HG02798 (cell line): ENCODE measurements around the gene DLL4.

Experiments
- ATAC-seq: cut with Tn5 transposase; IDR thresholded peaks from one replicate; pipeline ENCODE4 v1.9.1; 2021; ENCODE audit warnings: mild to moderate bottlenecking; ENCODE audit not compliant: unreplicated experiment, poor library complexity

DLL4 gene

GRCh38 chr15:40925863-40926658 is 3.1 kb upstream of the DLL4 start:
- no peak for ATAC-seq

- ATAC-seq, result no peak
These were observed 2.3 kb upstream of the DLL4 start for GRCh38 chr15:40926659-40927494.

GRCh38 chr15:40927495-40927872 is 1.7 kb upstream of the DLL4 start:
- no peak for ATAC-seq

GRCh38 chr15:40927873-40928806 is 1.0 kb upstream of the DLL4 start:
- no peak for ATAC-seq

GRCh38 chr15:40929660-40930429 is 705 bp downstream of the DLL4 start:
- ATAC-seq, result no peak

- ATAC-seq, result no peak
These were observed 1.5 kb downstream of the DLL4 start for GRCh38 chr15:40930430-40931299.

GRCh38 chr15:40931300-40932142 is 2.4 kb downstream of the DLL4 start:
- no peak for ATAC-seq

- no peak for ATAC-seq
These were observed 3.0 kb downstream of the DLL4 start for GRCh38 chr15:40932156-40932555.

GRCh38 chr15:40932649-40933516 is 3.7 kb downstream of the DLL4 start:
- ATAC-seq, result no peak

- ATAC-seq, result no peak
These were observed 4.4 kb downstream of the DLL4 start for GRCh38 chr15:40933517-40933902.

GRCh38 chr15:40934457-40934856 is 5.3 kb downstream of the DLL4 start:
- no peak for ATAC-seq

- ATAC-seq, result no peak
These were observed 7.1 kb downstream of the DLL4 start for GRCh38 chr15:40936234-40936708.

GRCh38 chr15:40936709-40937666 is 7.8 kb downstream of the DLL4 start:
- ATAC-seq, result no peak

GRCh38 chr15:40937762-40938535 is 8.8 kb downstream of the DLL4 start:
- ATAC-seq, result no peak

GRCh38 chr15:40938536-40938870 is 9.4 kb downstream of the DLL4 start:
- no peak for ATAC-seq
